Measurements from ENCODE around the gene OR6B3.

Gene OR6B3

DNA sequence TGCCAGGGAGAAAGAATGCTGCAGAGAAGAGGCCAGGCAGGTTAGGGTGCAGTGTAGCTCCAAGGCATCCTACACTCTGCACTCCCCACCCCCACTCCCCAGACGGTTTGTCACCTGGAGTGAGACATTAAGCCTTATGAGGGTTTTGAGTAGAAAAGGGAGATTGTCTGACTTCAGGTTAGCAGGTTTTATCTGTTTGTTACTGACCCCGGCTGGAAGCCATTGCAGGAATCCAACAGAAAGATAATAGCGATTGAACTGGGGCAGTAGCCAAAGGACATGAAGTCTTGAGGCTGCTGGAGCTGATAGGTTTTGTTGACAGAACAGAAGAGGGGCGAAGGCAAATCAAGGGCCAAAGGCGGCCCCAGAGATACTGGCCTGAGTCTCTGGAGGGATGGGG lies 36.0 kb upstream of the OR6B3 start:
- Histone ChIP-seq H3K27ac (ENCODE audit: low read depth, low read length) (no peak overlapping the region), H4K20me1 (ENCODE audit: control insufficient read depth, insufficient read depth, low read depth, low read length) (no peaks in the 10 kb centered on the region)
- TF ChIP-seq, protein P1, sequence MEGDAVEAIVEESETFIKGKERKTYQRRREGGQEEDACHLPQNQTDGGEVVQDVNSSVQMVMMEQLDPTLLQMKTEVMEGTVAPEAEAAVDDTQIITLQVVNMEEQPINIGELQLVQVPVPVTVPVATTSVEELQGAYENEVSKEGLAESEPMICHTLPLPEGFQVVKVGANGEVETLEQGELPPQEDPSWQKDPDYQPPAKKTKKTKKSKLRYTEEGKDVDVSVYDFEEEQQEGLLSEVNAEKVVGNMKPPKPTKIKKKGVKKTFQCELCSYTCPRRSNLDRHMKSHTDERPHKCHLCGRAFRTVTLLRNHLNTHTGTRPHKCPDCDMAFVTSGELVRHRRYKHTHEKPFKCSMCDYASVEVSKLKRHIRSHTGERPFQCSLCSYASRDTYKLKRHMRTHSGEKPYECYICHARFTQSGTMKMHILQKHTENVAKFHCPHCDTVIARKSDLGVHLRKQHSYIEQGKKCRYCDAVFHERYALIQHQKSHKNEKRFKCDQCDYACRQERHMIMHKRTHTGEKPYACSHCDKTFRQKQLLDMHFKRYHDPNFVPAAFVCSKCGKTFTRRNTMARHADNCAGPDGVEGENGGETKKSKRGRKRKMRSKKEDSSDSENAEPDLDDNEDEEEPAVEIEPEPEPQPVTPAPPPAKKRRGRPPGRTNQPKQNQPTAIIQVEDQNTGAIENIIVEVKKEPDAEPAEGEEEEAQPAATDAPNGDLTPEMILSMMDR (IDR thresholded peaks at IDR 0.05; ENCODE audit: low read depth, low read length, poor library complexity, severe bottlenecking): no peak
- TF ChIP-seq EZH2phosphoT487 (IDR thresholded peaks at IDR 0.05; ENCODE audit: borderline replicate concordance, low read length): no peak

DNA sequence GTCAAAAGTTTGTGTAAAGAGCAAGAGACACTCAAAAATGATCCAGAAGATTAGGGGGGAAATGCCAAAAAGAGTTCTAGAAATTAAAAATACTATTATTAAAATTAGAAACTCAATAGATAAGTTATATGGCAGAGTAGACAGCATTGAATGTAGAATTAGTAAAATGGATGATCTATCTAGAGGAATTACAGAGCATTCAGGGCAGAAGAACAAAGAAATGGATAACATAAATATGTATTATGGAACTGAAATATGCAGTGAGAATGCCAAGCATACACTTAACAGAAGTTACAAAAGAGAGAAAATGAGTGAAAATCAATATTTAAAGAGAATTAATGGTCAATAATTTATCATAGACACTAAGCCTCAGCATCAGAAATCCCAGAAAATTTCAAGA lies 33.2 kb upstream of the OR6B3 start:
- Histone ChIP-seq H3K79me2 (ENCODE audit: control insufficient read depth, low read length) (no peaks in the 10 kb centered on the region), H3K4me1 (ENCODE audit: control insufficient read depth, low read length) (no peaks in the 10 kb centered on the region), H3K9me3 (ENCODE audit: control insufficient read depth, insufficient read depth, low read length) (no peaks in the 10 kb centered on the region), H3K36me3 (ENCODE audit: control insufficient read depth, low read length) (no peaks in the 10 kb centered on the region), H3K27me3 (ENCODE audit: control insufficient read depth, low read length) (no peaks in the 10 kb centered on the region), H3K4me2 (ENCODE audit: low read length) (no peak overlapping the region), H3K4me3 (ENCODE audit: low read length) (no peak overlapping the region), H4K20me1 (ENCODE audit: control insufficient read depth, insufficient read depth, low read depth, low read length) (no peaks in the 10 kb centered on the region), H3K27ac (ENCODE audit: low read depth, low read length) (no peak overlapping the region), H3K9me2 (replicated peaks; ENCODE audit: control insufficient read depth, low read length) (no peaks in the 10 kb centered on the region), H3F3A (ENCODE audit: control insufficient read depth, insufficient read depth) (no peaks in the 10 kb centered on the region)
- no peak for TF ChIP-seq EZH2phosphoT487 (IDR thresholded peaks at IDR 0.05; ENCODE audit: borderline replicate concordance, low read length)
- TF ChIP-seq, protein P1 (IDR thresholded peaks at IDR 0.05; ENCODE audit: low read depth, low read length, poor library complexity, severe bottlenecking): no peak

More for the DNA sequence above, 36.0 kb upstream of the OR6B3 start:
- Histone ChIP-seq H3K36me3 (ENCODE audit: control insufficient read depth, low read length) (no peaks in the 10 kb centered on the region), H3F3A (ENCODE audit: control insufficient read depth, insufficient read depth) (no peaks in the 10 kb centered on the region), H3K4me2 (ENCODE audit: low read length) (no peak overlapping the region), H3K27me3 (ENCODE audit: control insufficient read depth, low read length) (peaks cover under 1% of the 10 kb centered on the region; the same call in 1 of the 2 replicates), H3K4me3 (ENCODE audit: low read length) (no peak overlapping the region), H3K9me2 (replicated peaks; ENCODE audit: control insufficient read depth, low read length) (no peaks in the 10 kb centered on the region; the same call in 1 of the 2 replicates), H3K4me1 (ENCODE audit: control insufficient read depth, low read length) (no peaks in the 10 kb centered on the region), H3K9me3 (ENCODE audit: control insufficient read depth, insufficient read depth, low read length) (no peaks in the 10 kb centered on the region; the same call in 1 of the 2 replicates), H3K79me2 (ENCODE audit: control insufficient read depth, low read length) (no peaks in the 10 kb centered on the region)

DNA sequence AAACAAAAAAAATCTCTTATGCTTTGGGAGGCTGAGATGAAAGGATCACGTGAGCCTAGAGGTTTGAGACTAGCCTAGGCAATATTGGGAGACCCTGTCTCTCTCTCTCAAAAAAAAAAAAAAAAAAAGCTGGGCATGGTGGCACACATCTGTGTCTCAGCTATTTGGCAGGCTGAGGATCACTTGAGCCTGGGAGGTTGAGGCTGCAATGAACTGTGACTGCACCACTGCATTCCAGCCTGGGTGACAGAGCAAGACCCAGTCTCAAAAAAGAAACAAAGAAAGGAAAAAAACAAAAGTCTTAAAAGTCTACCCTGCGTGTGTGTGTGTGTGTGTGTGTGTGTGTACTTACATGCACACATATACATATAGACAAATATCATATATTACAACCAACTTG lies 25.3 kb upstream of the OR6B3 start:
- Histone ChIP-seq H3K4me3 (ENCODE audit: low read length) (no peak overlapping the region), H3K36me3 (ENCODE audit: control insufficient read depth, low read length) (no peaks in the 10 kb centered on the region), H3K4me1 (ENCODE audit: control insufficient read depth, low read length) (no peaks in the 10 kb centered on the region), H3K79me2 (ENCODE audit: control insufficient read depth, low read length) (no peaks in the 10 kb centered on the region), H3K9me3 (ENCODE audit: control insufficient read depth, insufficient read depth, low read length) (peaks cover 11% of the 10 kb centered on the region), H4K20me1 (ENCODE audit: control insufficient read depth, insufficient read depth, low read depth, low read length) (no peaks in the 10 kb centered on the region), H3K4me2 (ENCODE audit: low read length) (no peak overlapping the region), H3F3A (ENCODE audit: control insufficient read depth, insufficient read depth) (no peaks in the 10 kb centered on the region), H3K9me2 (replicated peaks; ENCODE audit: control insufficient read depth, low read length) (no peaks in the 10 kb centered on the region), H3K27ac (ENCODE audit: low read depth, low read length) (no peak overlapping the region), H3K27me3 (ENCODE audit: control insufficient read depth, low read length) (no peaks in the 10 kb centered on the region)
- TF ChIP-seq, protein P1 (IDR thresholded peaks at IDR 0.05; ENCODE audit: low read depth, low read length, poor library complexity, severe bottlenecking): no peak

GRCh38 chr2:240077442-240077841 lies 24.1 kb upstream of the OR6B3 start:
- no peaks in the 10 kb centered on the region for H4K20me1 ChIP-seq (ENCODE audit: control insufficient read depth, insufficient read depth, low read depth, low read length)
- TF ChIP-seq, protein P1 (IDR thresholded peaks at IDR 0.05; ENCODE audit: low read depth, low read length, poor library complexity, severe bottlenecking): no peak
- TF ChIP-seq EZH2phosphoT487 (IDR thresholded peaks at IDR 0.05; ENCODE audit: borderline replicate concordance, low read length): no peak
- H3K9me2 ChIP-seq (replicated peaks; ENCODE audit: control insufficient read depth, low read length): no peaks in the 10 kb centered on the region
- H3K4me3 ChIP-seq (ENCODE audit: low read length): no peak overlapping the region
- no peaks in the 10 kb centered on the region for H3F3A ChIP-seq (ENCODE audit: control insufficient read depth, insufficient read depth)
- H3K27me3 ChIP-seq (ENCODE audit: control insufficient read depth, low read length): no peaks in the 10 kb centered on the region
- H3K4me2 ChIP-seq (ENCODE audit: low read length): no peak overlapping the region
- peaks cover 11% of the 10 kb centered on the region for H3K9me3 ChIP-seq (ENCODE audit: control insufficient read depth, insufficient read depth, low read length)
- no peaks in the 10 kb centered on the region for H3K79me2 ChIP-seq (ENCODE audit: control insufficient read depth, low read length)
- H3K4me1 ChIP-seq (ENCODE audit: control insufficient read depth, low read length): no peaks in the 10 kb centered on the region
- H3K36me3 ChIP-seq (ENCODE audit: control insufficient read depth, low read length): no peaks in the 10 kb centered on the region
- no peak overlapping the region for H3K27ac ChIP-seq (ENCODE audit: low read depth, low read length)
